ENCODE results near the gene RBCK1.
"Not testable (repeated sequence)": the region's sequence is repeated elsewhere in the genome, so short reads cannot be mapped to it uniquely, and the experiment has no call there.

The RBCK1 gene

DNA sequence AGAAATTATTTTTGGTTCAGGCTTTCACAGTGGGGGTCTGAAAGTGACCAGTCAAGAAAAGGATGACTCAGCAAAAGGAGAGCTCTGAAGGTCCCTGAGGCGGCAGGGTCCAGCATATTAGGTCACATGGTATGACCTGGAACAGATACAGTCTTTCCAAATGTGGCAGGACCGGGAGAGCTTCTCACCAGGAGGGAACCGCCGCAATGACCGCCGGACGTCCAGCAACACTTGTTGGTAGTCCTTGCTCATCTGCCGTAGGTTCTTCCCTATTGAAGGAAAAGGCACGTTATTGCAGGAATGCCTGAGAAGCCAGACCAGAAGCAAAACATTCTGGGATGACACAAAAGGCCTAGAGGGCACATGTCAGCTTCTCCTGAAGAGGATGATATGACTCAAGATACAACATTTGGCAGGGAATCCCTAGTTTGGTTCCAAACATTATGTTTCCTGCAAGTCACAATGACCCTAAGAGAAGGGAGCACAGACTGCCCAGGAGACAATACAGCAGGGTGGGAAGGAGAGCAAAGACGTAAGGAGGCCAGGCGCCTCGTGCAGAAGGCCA, 36.8 kb downstream of the RBCK1 start:
- H3K36me3 Mint-ChIP-seq (ENCODE audit: insufficient read depth): peaks cover 46% of the 10 kb centered on the region
- no peaks in the 10 kb centered on the region for H3K9me3 Mint-ChIP-seq
- DNase-seq (ENCODE audit: low spot score in 2 of 2) (no peak), ATAC-seq (replicated peaks; ENCODE audit: extremely low read depth, poor library complexity, severe bottlenecking) (no peak)
- H3K4me3 Mint-ChIP-seq: no peak overlapping the region
- H3K27me3 Mint-ChIP-seq: no peaks in the 10 kb centered on the region
- peaks cover 20% of the 10 kb centered on the region for H3K4me1 Mint-ChIP-seq
- no peak overlapping the region for H3K27ac Mint-ChIP-seq (ENCODE audit: low read depth)

DNA sequence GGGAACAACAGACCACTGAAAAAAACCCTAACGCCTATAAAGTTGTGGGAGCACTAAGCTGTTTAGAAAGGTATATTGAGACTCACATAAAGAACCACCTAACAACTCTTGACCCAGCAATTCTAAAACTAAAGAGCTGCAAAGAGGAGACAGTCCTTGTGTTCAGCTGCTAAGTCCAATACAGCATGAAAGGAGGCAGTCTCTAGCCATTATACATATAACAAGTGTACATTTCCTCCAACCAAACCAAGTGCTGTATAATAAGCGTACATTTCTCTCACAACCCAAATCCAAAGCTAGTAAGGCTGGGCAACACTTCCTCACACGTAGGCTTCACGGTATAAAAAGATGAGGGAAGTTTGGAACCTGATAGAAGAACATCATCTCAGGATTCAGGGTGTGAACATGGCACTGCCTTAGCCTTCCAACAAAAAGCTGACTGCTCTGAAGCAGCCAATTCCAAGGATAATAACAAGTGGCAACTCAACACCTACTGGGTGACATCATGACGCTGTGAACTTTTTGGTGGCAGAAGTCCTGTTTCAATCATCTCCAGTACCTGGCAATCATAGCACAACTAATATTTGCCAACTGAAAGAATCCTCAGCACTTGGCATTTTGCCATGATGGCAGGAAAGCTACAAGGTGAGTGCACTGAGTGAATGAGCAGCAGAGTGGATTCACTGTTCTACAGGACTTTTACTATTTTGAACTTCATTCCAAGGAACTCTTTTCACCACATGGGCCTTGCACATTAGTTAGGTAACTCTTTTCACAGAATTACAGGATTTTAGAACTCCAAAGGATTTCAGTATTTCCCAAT, 37.6 kb downstream of the RBCK1 start:
- H3K27me3 Mint-ChIP-seq: no peaks in the 10 kb centered on the region
- H3K27ac Mint-ChIP-seq (ENCODE audit: low read depth): no peak overlapping the region

DNA sequence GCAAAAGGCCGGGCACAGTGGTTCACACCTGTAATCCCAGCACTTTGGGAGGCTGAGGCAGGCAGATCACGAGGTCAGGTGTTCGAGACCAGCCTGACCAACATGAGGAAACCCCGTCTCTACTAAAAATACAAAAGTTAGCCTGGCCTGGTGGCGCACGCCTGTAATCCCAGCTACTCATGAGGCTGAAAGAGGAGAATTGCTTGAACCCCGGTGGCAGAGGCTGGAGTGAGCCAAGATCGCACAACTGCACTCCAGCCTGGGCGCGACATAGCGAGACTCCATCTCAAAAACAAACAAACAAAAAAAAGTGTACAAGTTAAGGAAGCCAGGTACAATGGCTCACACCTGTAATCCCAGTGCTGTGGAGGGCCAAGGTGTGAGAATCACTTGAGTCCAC, 43.9 kb downstream of the RBCK1 start:
- H3K4me3 Mint-ChIP-seq; ATAC-seq (replicated peaks; ENCODE audit: extremely low read depth, poor library complexity, severe bottlenecking); H3K27ac Mint-ChIP-seq (ENCODE audit: low read depth); H3K36me3 Mint-ChIP-seq (ENCODE audit: insufficient read depth); H3K27me3 Mint-ChIP-seq; H3K9me3 Mint-ChIP-seq; DNase-seq (ENCODE audit: low spot score in 2 of 2): not testable (repeated sequence)
- peaks cover 12% of the 10 kb centered on the region for H3K4me1 Mint-ChIP-seq

More for the DNA sequence above, 37.6 kb downstream of the RBCK1 start:
- ATAC-seq (replicated peaks; ENCODE audit: extremely low read depth, poor library complexity, severe bottlenecking) (no peak), DNase-seq (ENCODE audit: low spot score in 2 of 2) (no peak)
- Mint-ChIP-seq H3K4me3 (no peak overlapping the region), H3K36me3 (ENCODE audit: insufficient read depth) (peaks cover 44% of the 10 kb centered on the region), H3K9me3 (no peaks in the 10 kb centered on the region), H3K4me1 (peaks cover 19% of the 10 kb centered on the region)

DNA sequence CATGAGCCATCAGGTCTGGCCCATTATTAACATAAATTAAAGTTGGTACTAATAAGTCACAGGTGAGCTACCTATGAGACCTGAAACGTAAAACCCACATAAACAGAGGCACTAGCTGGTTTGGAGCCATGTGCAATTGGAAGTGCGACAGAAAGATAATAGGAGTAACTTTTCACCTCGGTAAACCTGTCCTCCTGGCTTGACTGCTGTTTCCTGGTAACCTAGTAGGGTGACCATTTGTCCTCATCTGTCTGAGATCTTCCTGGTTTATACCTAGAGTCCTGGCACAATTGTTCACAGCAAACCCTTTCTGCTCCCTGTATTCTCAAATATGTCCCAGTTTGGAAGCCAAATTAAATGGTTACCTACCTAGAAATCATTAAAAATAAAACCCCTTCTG, 46.9 kb downstream of the RBCK1 start:
- Mint-ChIP-seq H3K4me3 (no peak overlapping the region), H3K27ac (ENCODE audit: low read depth) (no peak overlapping the region), H3K27me3 (no peaks in the 10 kb centered on the region), H3K4me1 (peaks cover 25% of the 10 kb centered on the region), H3K9me3 (no peaks in the 10 kb centered on the region), H3K36me3 (ENCODE audit: insufficient read depth) (peaks cover 7% of the 10 kb centered on the region)
- ATAC-seq (replicated peaks; ENCODE audit: extremely low read depth, poor library complexity, severe bottlenecking) (no peak), DNase-seq (ENCODE audit: low spot score in 2 of 2) (no peak)

DNA sequence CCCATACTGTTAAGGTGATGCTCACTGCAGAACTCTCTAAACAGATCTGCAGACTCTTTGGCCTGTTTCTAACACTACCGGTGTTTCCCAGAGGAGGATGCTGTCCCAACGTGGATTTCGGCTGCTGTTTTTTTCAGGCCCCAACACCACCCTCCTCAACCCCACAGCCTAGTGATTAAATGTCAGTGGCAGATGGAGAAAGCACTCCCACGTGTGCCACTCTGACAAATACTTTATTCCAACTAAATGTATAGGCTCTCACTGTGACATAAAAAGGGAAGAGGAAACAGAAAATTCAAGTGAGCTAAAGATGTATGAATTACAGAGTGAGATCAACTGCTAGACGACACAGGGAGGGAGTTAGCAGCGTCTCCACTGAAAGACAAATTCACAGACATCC, 50.7 kb downstream of the RBCK1 start:
- Mint-ChIP-seq H3K27me3 (no peaks in the 10 kb centered on the region), H3K27ac (ENCODE audit: low read depth) (no peak overlapping the region), H3K9me3 (no peaks in the 10 kb centered on the region), H3K4me1 (peaks cover 49% of the 10 kb centered on the region), H3K36me3 (ENCODE audit: insufficient read depth) (peaks cover 6% of the 10 kb centered on the region), H3K4me3 (no peak overlapping the region)
- ATAC-seq (replicated peaks; ENCODE audit: extremely low read depth, poor library complexity, severe bottlenecking) (no peak), DNase-seq (ENCODE audit: low spot score in 2 of 2) (no peak)

- peaks cover 6% of the 10 kb centered on the region for H3K36me3 Mint-ChIP-seq (ENCODE audit: insufficient read depth)
- no peaks in the 10 kb centered on the region for H3K9me3 Mint-ChIP-seq
- H3K4me1 Mint-ChIP-seq: peaks cover 49% of the 10 kb centered on the region
- H3K27me3 Mint-ChIP-seq: no peaks in the 10 kb centered on the region
- no peak for DNase-seq (ENCODE audit: low spot score in 2 of 2)
- no peak for ATAC-seq (replicated peaks; ENCODE audit: extremely low read depth, poor library complexity, severe bottlenecking)
- H3K27ac Mint-ChIP-seq (ENCODE audit: low read depth): no peak overlapping the region
- peak overlapping the region; percentile 90 for H3K4me3 Mint-ChIP-seq
Observed at GRCh38 chr20:460180-460579, 52.1 kb downstream of the RBCK1 start.

DNA sequence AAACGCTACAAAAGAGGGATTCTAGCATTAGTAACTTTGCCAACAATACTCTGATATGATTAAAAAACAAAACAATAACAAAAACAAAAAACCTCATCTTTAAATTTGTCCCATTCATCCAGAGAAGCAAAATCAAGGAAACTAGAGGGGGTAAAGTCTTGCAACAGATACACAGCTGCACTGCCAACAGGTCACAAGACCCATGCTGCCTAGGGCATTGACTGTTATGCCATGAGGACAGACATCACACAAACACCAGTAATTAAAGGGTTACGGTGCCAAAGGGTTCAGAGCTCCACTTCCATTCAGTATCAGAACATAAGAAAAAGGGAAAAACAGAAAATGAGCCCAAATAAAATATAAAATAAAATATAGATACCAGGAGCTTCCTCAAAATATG, 52.6 kb downstream of the RBCK1 start:
- peaks cover 6% of the 10 kb centered on the region for H3K36me3 Mint-ChIP-seq (ENCODE audit: insufficient read depth)
- no peaks in the 10 kb centered on the region for H3K27me3 Mint-ChIP-seq
- no peak overlapping the region for H3K27ac Mint-ChIP-seq (ENCODE audit: low read depth)
- DNase-seq (ENCODE audit: low spot score in 2 of 2) (no peak), ATAC-seq (replicated peaks; ENCODE audit: extremely low read depth, poor library complexity, severe bottlenecking) (no peak)
- H3K4me3 Mint-ChIP-seq: peak overlapping the region; percentile 90
- peaks cover 49% of the 10 kb centered on the region for H3K4me1 Mint-ChIP-seq
- H3K9me3 Mint-ChIP-seq: no peaks in the 10 kb centered on the region

GRCh38 chr20:461254-462198, 53.4 kb downstream of the RBCK1 start:
- H3K27me3 Mint-ChIP-seq: no peaks in the 10 kb centered on the region
- H3K4me1 Mint-ChIP-seq: peaks cover 44% of the 10 kb centered on the region
- peaks cover 4% of the 10 kb centered on the region for H3K36me3 Mint-ChIP-seq (ENCODE audit: insufficient read depth)
- peak overlapping the region; percentile 90 for H3K4me3 Mint-ChIP-seq
- peak; percentile 35 for ATAC-seq (replicated peaks; ENCODE audit: extremely low read depth, poor library complexity, severe bottlenecking)
- DNase-seq (ENCODE audit: low spot score in 2 of 2): peak in 1 of 2 donors; percentile 27
- peak overlapping the region; percentile 69 for H3K27ac Mint-ChIP-seq (ENCODE audit: low read depth)
- no peaks in the 10 kb centered on the region for H3K9me3 Mint-ChIP-seq

- Mint-ChIP-seq H3K27me3 (no peaks in the 10 kb centered on the region), H3K9me3 (no peaks in the 10 kb centered on the region), H3K27ac (ENCODE audit: low read depth) (peak within 1 kb of the TSS; percentile 69), H3K4me1 (peaks cover 41% of the 10 kb centered on the region), H3K36me3 (ENCODE audit: insufficient read depth) (peaks cover 3% of the 10 kb centered on the region), H3K4me3 (peak within 1 kb of the TSS; percentile 90)
- ATAC-seq (replicated peaks; ENCODE audit: extremely low read depth, poor library complexity, severe bottlenecking): peak; percentile 98
- DNase-seq (ENCODE audit: low spot score in 2 of 2): peak; percentile 62 to 80
Observed at GRCh38 chr20:462199-462991, 54.3 kb downstream of the RBCK1 start, which contains the start of gene TBC1D20. TBC1D20 (minus strand) TSS chr20:462533; CDS start chr20:462405, 128 bp downstream.

GRCh38 chr20:467755-468154, 59.7 kb downstream of the RBCK1 start:
- H3K27ac Mint-ChIP-seq (ENCODE audit: low read depth): no peak overlapping the region
- no peak for ATAC-seq (replicated peaks; ENCODE audit: extremely low read depth, poor library complexity, severe bottlenecking)
- H3K36me3 Mint-ChIP-seq (ENCODE audit: insufficient read depth): no peaks in the 10 kb centered on the region
- H3K9me3 Mint-ChIP-seq: no peaks in the 10 kb centered on the region
- no peak overlapping the region for H3K4me3 Mint-ChIP-seq
- H3K4me1 Mint-ChIP-seq: peaks cover 6% of the 10 kb centered on the region
- peaks cover 23% of the 10 kb centered on the region for H3K27me3 Mint-ChIP-seq
- DNase-seq (ENCODE audit: low spot score in 2 of 2): no peak

DNA sequence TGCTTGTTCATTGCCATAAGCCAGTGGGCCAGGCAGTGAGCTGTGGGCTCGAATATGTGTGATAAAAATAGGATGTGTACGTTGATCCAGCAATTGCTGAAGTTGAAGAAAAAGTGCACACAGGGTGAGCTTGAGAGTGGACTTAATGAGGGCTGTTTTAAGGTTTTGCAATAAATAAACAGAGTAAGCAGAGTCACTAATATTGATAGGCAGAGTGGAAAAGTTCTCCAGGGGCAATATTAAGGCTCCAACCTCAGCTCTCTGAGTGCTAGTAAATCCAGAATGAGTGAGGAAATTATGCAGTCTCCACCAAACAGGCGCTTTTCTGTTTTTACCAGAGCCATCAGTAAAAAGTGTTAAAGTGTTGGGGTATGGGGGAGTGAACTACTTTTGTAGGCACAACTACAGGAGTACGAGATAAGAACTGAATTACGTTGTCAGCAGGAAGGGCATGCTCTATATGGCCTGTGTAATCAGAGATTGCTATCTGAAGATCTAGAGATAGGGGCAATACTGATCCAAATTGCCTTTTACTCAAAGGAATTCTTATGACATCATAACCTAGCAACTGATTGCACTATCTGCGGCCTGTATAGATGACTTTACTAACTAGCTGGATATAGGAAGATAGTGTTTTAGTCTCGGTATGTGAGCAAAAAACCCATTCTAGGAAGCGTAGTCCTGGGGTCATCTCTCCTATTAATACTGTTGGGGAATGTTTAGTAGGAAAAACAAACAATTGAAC, 61.8 kb downstream of the RBCK1 start:
- ATAC-seq (replicated peaks; ENCODE audit: extremely low read depth, poor library complexity, severe bottlenecking) (no peak), DNase-seq (ENCODE audit: low spot score in 2 of 2) (no peak)
- Mint-ChIP-seq H3K4me1 (no peaks in the 10 kb centered on the region), H3K4me3 (no peak overlapping the region), H3K27me3 (peaks cover 23% of the 10 kb centered on the region), H3K9me3 (no peaks in the 10 kb centered on the region), H3K36me3 (ENCODE audit: insufficient read depth) (no peaks in the 10 kb centered on the region), H3K27ac (ENCODE audit: low read depth) (no peak overlapping the region)

Measured in central memory CD8-positive, alpha-beta T cell (primary cell).